GM18498 (cell line): ENCODE data around the gene RGS14.
"Not testable (repeated sequence)": the region's sequence is repeated elsewhere in the genome, so short reads cannot be mapped to it uniquely, and the experiment has no call there.

Experiments used
- ATAC-seq: cut with Tn5 transposase; IDR thresholded peaks from one replicate; pipeline ENCODE4 v1.9.1; 2021; ENCODE audit warnings: mild to moderate bottlenecking, moderate library complexity; ENCODE audit not compliant: unreplicated experiment

RGS14 gene

GRCh38 chr5:177327539-177328522, 29.9 kb upstream of the RGS14 start:
- no peak for ATAC-seq

- no peak for ATAC-seq
These were observed 29.0 kb upstream of the RGS14 start for GRCh38 chr5:177328545-177329231.

GRCh38 chr5:177329883-177330282, 27.8 kb upstream of the RGS14 start:
- no peak for ATAC-seq

GRCh38 chr5:177330991-177331842, 26.5 kb upstream of the RGS14 start:
- no peak for ATAC-seq

GRCh38 chr5:177332031-177332895, 25.5 kb upstream of the RGS14 start:
- ATAC-seq = no peak

- no peak for ATAC-seq
These were observed 24.8 kb upstream of the RGS14 start for GRCh38 chr5:177332896-177333260.

GRCh38 chr5:177333420-177334154, 24.1 kb upstream of the RGS14 start:
- ATAC-seq = no peak

- ATAC-seq = no peak
These were observed 23.6 kb upstream of the RGS14 start for GRCh38 chr5:177334155-177334551.

- no peak for ATAC-seq
These were observed 22.7 kb upstream of the RGS14 start for GRCh38 chr5:177334781-177335700.

GRCh38 chr5:177335701-177336065, 22.0 kb upstream of the RGS14 start:
- ATAC-seq = no peak

GRCh38 chr5:177336112-177336511, 21.6 kb upstream of the RGS14 start:
- ATAC-seq = no peak

GRCh38 chr5:177336603-177337494, 20.9 kb upstream of the RGS14 start:
- no peak for ATAC-seq

GRCh38 chr5:177338251-177339106, 19.2 kb upstream of the RGS14 start:
- no peak for ATAC-seq

GRCh38 chr5:177339107-177339638, 18.6 kb upstream of the RGS14 start:
- ATAC-seq = no peak

- not testable (repeated sequence) for ATAC-seq
These were observed 14.7 kb upstream of the RGS14 start for GRCh38 chr5:177343000-177343399.

GRCh38 chr5:177343777-177344176, 13.9 kb upstream of the RGS14 start:
- no peak for ATAC-seq
